OCI-LY3 (cell line): ENCODE data around the gene ASPHD1.

Experiments used
- H2AFZ ChIP-seq: fragments of 200-600, 300-600 bp; shearing (Covaris generic); 2 replicates; pipeline ENCODE4 v1.6.0; 2014; ENCODE audit warnings: antibody characterized with exemption, low read depth, low read length
- H3K27ac ChIP-seq: fragments of 200-600, 300-600 bp; sonication (generic); 2 replicates; pipeline ENCODE4 v1.5.1; 2014; ENCODE audit warnings: mild to moderate bottlenecking, low read length, moderate library complexity, mixed read lengths
- H3K27me3 ChIP-seq: fragments of 200-600, 300-600 bp; sonication (generic); 2 replicates; pipeline ENCODE4 v1.6.1; 2014; ENCODE audit warnings: low read depth, low read length, mixed read lengths
- H3K36me3 ChIP-seq: fragments of 200-600, 300-600 bp; sonication (generic); replicated peaks from 2 replicates; pipeline ENCODE3; 2014; ENCODE audit warnings: low read depth, low read length, mixed read lengths
- H3K4me1 ChIP-seq: fragments of 300-600, 200-600 bp; sonication (generic); 2 replicates; pipeline ENCODE4 v1.6.1; 2014; ENCODE audit warnings: low read length, mixed read lengths
- H3K4me2 ChIP-seq: fragments of 200-600, 300-600 bp; sonication (generic); 2 replicates; pipeline ENCODE4 v1.6.1; 2014; ENCODE audit warnings: low read length, mixed read lengths
- H3K4me3 ChIP-seq: fragments of 300-600, 200-600 bp; sonication (generic); 2 replicates; pipeline ENCODE4 v1.5.1; 2014; ENCODE audit warnings: antibody characterized with exemption, mild to moderate bottlenecking, low read length, moderate library complexity
- H3K79me2 ChIP-seq: fragments of 300-600, 200-600 bp; shearing (Covaris generic); 2 replicates; pipeline ENCODE4 v1.6.1; 2014; ENCODE audit warnings: mild to moderate bottlenecking, low read length, mixed read lengths
- H3K9ac ChIP-seq: fragments of 300-600, 200-600 bp; shearing (Covaris generic); 2 replicates; pipeline ENCODE4 v1.6.0; 2014; ENCODE audit warnings: mild to moderate bottlenecking, low read length, moderate library complexity
- H3K9me3 ChIP-seq: fragments of 200-600, 300-600 bp; shearing (Covaris generic); 2 replicates; pipeline ENCODE4 v1.6.1; 2014; ENCODE audit warnings: low read length, mixed read lengths; ENCODE audit not compliant: insufficient read depth
- H4K20me1 ChIP-seq: fragments of 200-600, 300-600 bp; sonication (generic); 2 replicates; pipeline ENCODE4 v1.6.1; 2016; ENCODE audit warnings: low read length, mixed read lengths; ENCODE audit not compliant: insufficient read depth
- EZH2phosphoT487 ChIP-seq: fragments of 200-600 bp; shearing (Covaris generic); IDR thresholded peaks from 2 replicates; pipeline ENCODE4 v1.6.1; 2018; ENCODE audit warnings: antibody characterized with exemption, mixed run types, low read depth
- TF ChIP-seq, protein P1 (sequence below): fragments of 200-600, 300-600 bp; sonication (generic); IDR thresholded peaks from 2 replicates; pipeline ENCODE4 v1.5.1; 2014; ENCODE audit warnings: antibody characterized with exemption, low read length, low read depth

ASPHD1 gene

DNA sequence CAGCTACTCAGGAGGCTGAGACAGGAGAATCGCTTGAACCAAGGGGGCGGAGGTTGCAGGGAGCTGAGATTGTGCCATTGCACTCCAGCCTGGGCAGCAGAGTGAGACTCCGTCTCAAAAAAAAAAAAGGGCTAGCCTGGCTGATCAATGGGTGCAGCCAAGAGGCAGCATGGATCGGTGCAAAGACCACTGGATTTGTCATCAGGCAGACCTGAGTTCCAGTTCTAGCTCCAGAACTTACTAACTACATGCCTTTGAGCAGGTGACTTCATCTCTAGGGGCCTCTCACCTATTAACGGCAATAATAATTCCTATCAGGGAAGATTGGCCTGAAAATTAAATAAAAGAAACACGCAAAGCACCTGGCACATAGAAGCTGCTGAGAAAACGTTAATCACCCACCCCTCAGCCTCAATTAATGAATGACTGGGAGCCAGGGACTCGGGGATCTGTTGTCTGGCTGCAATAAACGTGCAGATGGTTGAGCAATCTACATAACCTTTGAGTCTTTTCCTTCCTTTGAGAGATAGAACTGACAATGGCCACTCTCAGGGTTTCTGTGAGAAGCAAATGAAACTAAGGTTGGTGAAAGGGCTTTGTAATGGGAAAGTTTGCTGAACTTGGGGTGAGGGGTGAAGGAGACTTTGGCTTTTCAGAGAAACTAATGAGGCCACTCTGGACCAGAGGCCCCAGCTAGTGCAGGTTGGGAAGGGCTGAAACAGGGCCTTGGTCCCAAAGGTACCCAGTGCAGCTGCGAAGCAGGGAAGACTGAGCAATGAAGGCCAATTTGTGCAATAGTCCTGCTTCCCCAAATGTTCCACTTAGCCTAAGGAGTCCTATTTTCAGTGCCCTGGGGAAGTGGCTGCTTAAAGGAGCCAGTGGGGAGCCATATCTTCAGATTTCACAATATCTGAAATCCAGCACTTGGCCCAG, 8.5 kb upstream of the ASPHD1 start:
- Histone ChIP-seq H2AFZ (no peak overlapping the region), H3K4me1 (no peaks in the 10 kb centered on the region), H3K27ac (no peak overlapping the region), H3K4me2 (no peak overlapping the region), H3K9ac (no peak overlapping the region), H3K79me2 (no peaks in the 10 kb centered on the region), H3K36me3 (no peaks in the 10 kb centered on the region), H3K9me3 (no peaks in the 10 kb centered on the region), H4K20me1 (no peaks in the 10 kb centered on the region), H3K27me3 (peaks cover 4% of the 10 kb centered on the region; the same call in 1 of the 2 replicates), H3K4me3 (no peak overlapping the region)
- TF ChIP-seq, protein P1, sequence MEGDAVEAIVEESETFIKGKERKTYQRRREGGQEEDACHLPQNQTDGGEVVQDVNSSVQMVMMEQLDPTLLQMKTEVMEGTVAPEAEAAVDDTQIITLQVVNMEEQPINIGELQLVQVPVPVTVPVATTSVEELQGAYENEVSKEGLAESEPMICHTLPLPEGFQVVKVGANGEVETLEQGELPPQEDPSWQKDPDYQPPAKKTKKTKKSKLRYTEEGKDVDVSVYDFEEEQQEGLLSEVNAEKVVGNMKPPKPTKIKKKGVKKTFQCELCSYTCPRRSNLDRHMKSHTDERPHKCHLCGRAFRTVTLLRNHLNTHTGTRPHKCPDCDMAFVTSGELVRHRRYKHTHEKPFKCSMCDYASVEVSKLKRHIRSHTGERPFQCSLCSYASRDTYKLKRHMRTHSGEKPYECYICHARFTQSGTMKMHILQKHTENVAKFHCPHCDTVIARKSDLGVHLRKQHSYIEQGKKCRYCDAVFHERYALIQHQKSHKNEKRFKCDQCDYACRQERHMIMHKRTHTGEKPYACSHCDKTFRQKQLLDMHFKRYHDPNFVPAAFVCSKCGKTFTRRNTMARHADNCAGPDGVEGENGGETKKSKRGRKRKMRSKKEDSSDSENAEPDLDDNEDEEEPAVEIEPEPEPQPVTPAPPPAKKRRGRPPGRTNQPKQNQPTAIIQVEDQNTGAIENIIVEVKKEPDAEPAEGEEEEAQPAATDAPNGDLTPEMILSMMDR = no peak
- no peak for TF ChIP-seq EZH2phosphoT487

DNA sequence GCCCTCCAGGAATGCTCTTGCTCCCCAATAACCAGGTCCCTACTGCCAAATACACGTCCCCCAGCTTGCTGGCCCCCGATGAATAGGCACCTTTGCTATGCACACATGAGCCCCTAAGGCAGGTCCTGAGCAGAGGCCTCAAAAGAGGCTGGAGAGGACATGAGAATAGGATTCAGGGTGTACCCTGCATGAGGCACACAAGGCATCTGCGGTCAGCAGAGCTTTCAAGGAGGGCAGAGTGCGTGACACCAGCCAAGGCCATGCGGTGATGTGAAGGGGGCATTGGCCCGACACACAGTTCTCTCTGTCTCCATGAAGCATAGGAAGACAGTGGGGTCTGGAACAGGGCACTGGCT, 7.9 kb upstream of the ASPHD1 start:
- Histone ChIP-seq H3K9me3 (no peaks in the 10 kb centered on the region), H3K4me1 (no peaks in the 10 kb centered on the region), H2AFZ (no peak overlapping the region), H3K27ac (no peak overlapping the region), H3K4me2 (no peak overlapping the region), H3K36me3 (no peaks in the 10 kb centered on the region), H3K79me2 (no peaks in the 10 kb centered on the region), H3K27me3 (peaks cover 4% of the 10 kb centered on the region; the same call in 1 of the 2 replicates), H3K9ac (no peak overlapping the region), H4K20me1 (peaks cover 2% of the 10 kb centered on the region; the same call in 1 of the 2 replicates), H3K4me3 (no peak overlapping the region)
- TF ChIP-seq EZH2phosphoT487 = no peak
- TF ChIP-seq, protein P1 = no peak

DNA sequence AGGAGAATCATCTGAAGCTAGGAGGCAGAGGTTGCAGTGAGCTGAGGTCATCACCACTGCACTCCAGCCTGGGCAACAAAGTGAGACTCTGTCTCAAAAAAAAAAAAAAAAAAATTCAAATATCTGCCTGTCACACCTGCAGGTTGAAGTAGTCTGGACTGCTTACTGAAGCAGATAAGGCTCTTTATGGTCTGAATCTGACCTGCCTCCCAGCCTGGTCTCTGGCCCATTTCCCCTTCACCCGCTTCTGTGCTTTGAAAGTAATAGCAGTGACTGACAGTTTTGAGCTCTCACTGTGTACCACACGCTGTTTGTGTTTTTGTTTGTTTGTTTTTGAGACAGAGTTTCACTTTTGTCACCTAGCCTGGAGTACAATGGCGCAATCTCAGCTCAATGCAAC, 6.7 kb upstream of the ASPHD1 start:
- Histone ChIP-seq H4K20me1 (peaks cover 3% of the 10 kb centered on the region), H3K27me3 (peaks cover 8% of the 10 kb centered on the region), H3K4me2 (no peak overlapping the region), H3K79me2 (no peaks in the 10 kb centered on the region), H3K9ac (no peak overlapping the region), H3K4me3 (no peak overlapping the region), H3K9me3 (no peaks in the 10 kb centered on the region), H2AFZ (no peak overlapping the region), H3K4me1 (no peaks in the 10 kb centered on the region), H3K27ac (no peak overlapping the region), H3K36me3 (no peaks in the 10 kb centered on the region)
- no peak for TF ChIP-seq EZH2phosphoT487
- TF ChIP-seq, protein P1 = no peak

DNA sequence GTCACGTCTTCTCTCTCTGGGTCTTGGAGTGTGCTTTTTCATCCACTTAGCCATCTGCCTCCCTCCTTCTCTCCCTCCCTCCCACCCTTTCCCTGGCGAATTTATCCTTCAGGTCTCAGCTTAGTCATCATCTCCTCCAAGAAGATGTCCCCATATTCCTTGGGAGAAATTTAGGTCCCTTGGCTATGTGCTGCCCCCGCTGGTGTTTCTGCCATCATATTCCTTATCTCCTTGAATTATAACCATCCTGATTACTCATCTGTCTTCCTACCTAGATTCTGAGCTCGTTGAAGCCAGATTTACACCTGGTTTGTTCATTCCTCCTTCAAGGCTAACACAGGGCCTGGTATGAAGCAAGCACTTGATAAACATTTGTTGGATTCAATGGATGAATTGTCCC, 5.9 kb upstream of the ASPHD1 start:
- H3K4me2 ChIP-seq = no peak overlapping the region
- H2AFZ ChIP-seq = no peak overlapping the region
- no peak overlapping the region for H3K9ac ChIP-seq
- no peaks in the 10 kb centered on the region for H3K79me2 ChIP-seq
- TF ChIP-seq, protein P1 = no peak
- no peak for TF ChIP-seq EZH2phosphoT487
- no peak overlapping the region for H3K27ac ChIP-seq
- H4K20me1 ChIP-seq = peaks cover 3% of the 10 kb centered on the region
- peaks cover 8% of the 10 kb centered on the region for H3K27me3 ChIP-seq
- H3K9me3 ChIP-seq = no peaks in the 10 kb centered on the region
- H3K4me1 ChIP-seq = no peaks in the 10 kb centered on the region
- H3K36me3 ChIP-seq = no peaks in the 10 kb centered on the region
- no peak overlapping the region for H3K4me3 ChIP-seq
